ENCODE data around the gene RPS5. TPM values are rescaled to one million over a fixed set of nuclear protein-coding genes. Genes with fewer than 3 reads are reported as not detected.
"Not testable (repeated sequence)": the region's sequence is repeated elsewhere in the genome, so short reads cannot be mapped to it uniquely, and the experiment has no call there.

RPS5 gene
- total RNA-seq, 2 experiments from 2014 or later, result 1,234 to 1,535 TPM

DNA sequence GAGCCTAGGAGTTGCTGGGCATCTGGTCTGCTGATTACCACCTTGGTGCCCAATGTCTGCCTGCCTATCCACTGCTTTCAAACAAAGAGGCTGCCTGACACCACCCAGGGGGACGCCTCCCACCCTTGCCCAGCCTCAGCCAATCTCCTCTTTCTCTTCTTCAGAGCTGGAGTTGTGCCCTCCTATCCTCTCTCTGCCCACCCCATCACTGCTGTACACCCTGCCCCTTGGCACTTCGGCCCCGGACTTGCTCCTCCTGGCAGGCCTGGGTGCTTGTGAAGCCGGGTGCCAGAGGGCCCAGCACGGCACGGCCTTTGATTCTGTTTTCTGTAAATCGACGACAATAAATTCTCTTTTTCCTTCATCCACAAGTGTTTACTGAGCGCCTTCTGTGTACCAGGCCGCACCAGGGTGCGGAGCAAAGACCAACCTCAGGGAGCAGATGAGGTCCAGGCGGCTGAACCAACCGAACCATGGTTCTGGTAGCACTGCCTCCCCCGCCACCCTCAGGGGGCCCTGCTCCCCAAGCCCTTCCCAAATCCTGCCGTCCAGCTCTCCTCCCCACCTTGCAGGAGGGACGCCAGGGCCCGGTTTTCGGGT is 13.3 kb downstream of the RPS5 start:
- intact Hi-C loops (cut with DNase I, micrococcal nuclease), result loop anchor here in 1 of 2 experiments (2.0 to 10.0 kb wide), 4 partner anchors 14 to 216 kb away; partner anchors contain the start of genes RPS5, ZBTB45, ZNF274 and ZNF446
- H3K4me1 Mint-ChIP-seq, result peaks cover 16% of the 10 kb centered on the region
- ChIA-PET POLR2A (no interaction called here), CTCF (no interaction called here)
- H3K36me3 Mint-ChIP-seq (ENCODE audit: low read depth), result peaks cover 4% of the 10 kb centered on the region
- no peak overlapping the region for H3K27ac Mint-ChIP-seq
- ATAC-seq, result no peak
- no peaks in the 10 kb centered on the region for H3K9me3 Mint-ChIP-seq (ENCODE audit: low read depth)
- peak overlapping the region; percentile 82 for H3K4me3 Mint-ChIP-seq
- H3K27me3 Mint-ChIP-seq, result peaks cover 2% of the 10 kb centered on the region
- DNase-seq, result no peak

DNA sequence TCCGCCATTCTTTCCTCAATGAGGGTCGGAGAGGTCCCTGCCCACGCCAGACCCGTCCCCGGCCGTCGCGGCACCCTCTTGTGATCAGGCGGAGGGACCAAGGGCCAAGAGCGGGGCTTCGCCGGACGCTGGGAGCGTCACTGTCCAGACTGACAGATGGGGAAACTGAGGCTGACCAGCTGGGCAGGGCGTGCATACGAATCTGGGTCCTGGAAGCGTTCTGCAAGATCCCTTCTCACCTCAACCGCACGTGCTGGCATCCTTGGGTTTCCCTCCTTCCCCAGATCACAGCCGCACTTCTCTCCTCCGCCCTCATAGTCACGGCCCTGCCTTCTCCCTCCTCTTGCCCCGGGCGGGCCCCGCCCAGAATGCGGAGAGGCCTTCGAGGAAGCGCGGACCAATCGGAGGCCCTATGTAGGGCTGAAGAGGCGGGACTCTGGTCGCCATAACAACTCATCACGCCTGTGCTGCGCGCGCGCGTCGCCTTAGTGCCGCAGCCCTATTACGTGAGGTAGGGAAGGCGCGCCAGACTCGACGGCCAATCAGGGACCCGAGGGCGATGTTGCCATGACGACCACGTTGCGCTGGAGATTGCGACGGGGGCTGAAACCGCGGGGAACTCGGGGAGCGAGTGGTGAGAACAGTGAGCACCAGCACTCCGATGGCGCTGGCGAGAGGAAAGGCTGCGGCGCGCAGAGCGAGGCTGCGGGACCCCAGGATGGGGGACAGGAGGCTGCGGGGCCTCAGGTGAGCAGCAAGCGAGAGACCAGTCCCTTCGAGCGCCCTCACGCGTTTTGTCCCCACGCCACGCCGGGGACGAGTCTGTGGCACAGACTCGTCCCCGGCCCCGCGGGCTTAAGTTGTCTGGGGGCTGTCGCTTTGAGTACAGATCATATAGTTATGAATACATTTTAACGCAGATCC is 14.1 kb downstream of the RPS5 start:
- Mint-ChIP-seq H3K36me3 (ENCODE audit: low read depth) (no peaks in the 10 kb centered on the region), H3K4me3 (peak overlapping the region; percentile 82), H3K9me3 (ENCODE audit: low read depth) (no peaks in the 10 kb centered on the region), H3K27me3 (peaks cover 2% of the 10 kb centered on the region), H3K27ac (peak overlapping the region; percentile 61), H3K4me1 (peaks cover 14% of the 10 kb centered on the region)
- CTCF ChIA-PET, result no interaction called here
- POLR2A ChIA-PET, result no interaction called here
- peak; percentile 97 for ATAC-seq
- intact Hi-C loops (cut with DNase I, micrococcal nuclease), result loop anchor here (1.0 to 10.0 kb wide), 19 partner anchors 14 to 218 kb away; partner anchors contain the start of genes RPS5 (in 2 of the 2), ZBTB45 (in 2 of the 2), ZNF132 (in 2 of the 2) and ZNF274 (in 2 of the 2)
- DNase-seq, result peak; percentile 100

DNA sequence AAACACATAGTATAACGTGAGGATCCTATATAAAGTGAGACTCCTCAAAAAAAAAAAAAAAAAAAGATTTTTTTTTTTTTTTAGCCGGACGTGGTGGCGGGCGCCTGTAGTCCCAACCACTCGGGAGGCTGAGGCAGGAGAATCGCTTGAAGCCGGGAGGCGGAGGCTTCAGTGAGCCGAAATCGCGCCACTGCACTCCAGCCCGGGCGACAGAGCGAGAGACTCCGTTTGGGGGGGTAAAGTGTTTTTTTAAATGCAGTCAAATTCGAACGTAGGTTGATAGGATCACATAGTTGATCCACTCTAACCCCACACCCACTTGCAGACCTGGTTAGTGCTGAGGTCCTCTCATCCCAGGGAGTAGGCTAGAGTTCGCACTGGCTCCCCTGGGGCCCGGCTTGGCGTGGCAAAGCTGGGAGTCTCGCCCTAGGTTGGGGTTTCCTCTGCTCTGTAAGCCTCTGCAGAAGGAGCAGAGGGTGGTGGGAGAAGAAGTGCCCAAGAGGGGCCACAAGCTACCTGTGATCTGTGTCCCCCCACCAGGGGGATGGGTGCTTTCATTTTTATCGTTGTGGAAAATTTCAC is 14.9 kb downstream of the RPS5 start:
- no peaks in the 10 kb centered on the region for H3K9me3 Mint-ChIP-seq (ENCODE audit: low read depth)
- H3K4me1 Mint-ChIP-seq, result peaks cover 17% of the 10 kb centered on the region
- H3K36me3 Mint-ChIP-seq (ENCODE audit: low read depth), result peaks cover 3% of the 10 kb centered on the region
- DNase-seq, result no peak
- ATAC-seq, result no peak
- intact Hi-C loops (cut with DNase I, micrococcal nuclease), result loop anchor here (1.0 to 10.0 kb wide), 19 partner anchors 15 to 219 kb away; partner anchors contain the start of genes RPS5 (in 2 of the 2), ZBTB45 (in 2 of the 2), ZNF132 (in 2 of the 2) and ZNF274 (in 2 of the 2)
- peak overlapping the region; percentile 82 for H3K4me3 Mint-ChIP-seq
- H3K27ac Mint-ChIP-seq, result no peak overlapping the region
- CTCF ChIA-PET, result interaction anchor here (1.0 to 1.2 kb wide), 2 partner anchors 39 to 118 kb away, joined by 3 to 4 read pairs; partner anchors contain the start of gene ZBTB45
- H3K27me3 Mint-ChIP-seq, result peaks cover 2% of the 10 kb centered on the region
- POLR2A ChIA-PET, result no interaction called here

GRCh38 chr19:58403920-58404478 is 16.9 kb downstream of the RPS5 start:
- CTCF ChIA-PET; H3K27ac Mint-ChIP-seq; DNase-seq; ATAC-seq; H3K36me3 Mint-ChIP-seq (ENCODE audit: low read depth); H3K4me3 Mint-ChIP-seq; H3K27me3 Mint-ChIP-seq; H3K9me3 Mint-ChIP-seq (ENCODE audit: low read depth); POLR2A ChIA-PET: not testable (repeated sequence)
- H3K4me1 Mint-ChIP-seq, result peaks cover 27% of the 10 kb centered on the region
- intact Hi-C loops (cut with DNase I, micrococcal nuclease), result loop anchor here in 1 of 2 experiments (5.0 to 10.0 kb wide), 3 partner anchors 73 to 219 kb away; partner anchors contain the start of genes ZBTB45, ZNF274 and ZNF446

DNA sequence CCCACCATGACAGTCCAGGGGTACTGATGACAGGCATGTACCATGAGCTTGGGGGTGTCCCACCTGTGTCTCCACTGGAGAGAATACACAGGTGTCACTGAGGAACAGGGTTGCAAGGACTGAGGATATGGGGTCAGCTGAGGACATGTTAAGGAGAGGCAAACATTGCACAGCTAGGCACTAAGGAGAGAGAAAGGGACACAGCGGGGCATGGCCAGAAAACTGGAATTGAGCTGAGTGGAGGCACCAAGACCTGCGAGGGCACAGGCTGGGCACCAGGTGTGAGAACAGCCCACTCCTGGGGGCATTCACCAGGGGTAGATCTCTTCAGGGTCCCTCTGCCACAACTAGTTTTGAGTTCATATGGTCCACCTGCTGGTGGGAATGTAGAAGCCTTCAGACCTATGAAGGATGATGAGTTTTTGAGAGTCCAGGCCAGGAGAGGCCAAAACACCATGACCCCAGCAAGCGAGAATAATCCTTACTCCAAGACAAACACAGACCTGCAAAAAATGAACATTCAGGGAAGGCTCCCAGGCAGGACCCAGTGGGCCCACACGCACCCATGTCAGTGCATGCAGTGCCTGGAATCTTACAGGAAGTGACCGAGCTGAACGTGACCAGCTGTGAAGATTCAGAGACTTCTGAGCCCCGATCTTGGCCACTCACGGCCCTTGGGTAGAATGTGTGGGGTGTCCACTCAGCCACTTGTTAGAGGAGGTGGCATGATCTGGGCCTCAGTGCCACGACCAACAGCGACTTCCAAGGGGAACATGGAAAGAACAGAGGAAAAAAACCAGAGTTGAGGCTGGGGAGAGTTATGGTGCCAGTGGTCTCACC is 20.0 kb downstream of the RPS5 start:
- Mint-ChIP-seq H3K4me3 (peak overlapping the region; percentile 84), H3K27me3 (no peaks in the 10 kb centered on the region), H3K9me3 (ENCODE audit: low read depth) (no peaks in the 10 kb centered on the region), H3K27ac (peak overlapping the region; percentile 92), H3K4me1 (peaks cover 29% of the 10 kb centered on the region), H3K36me3 (ENCODE audit: low read depth) (peaks cover 7% of the 10 kb centered on the region)
- DNase-seq (no peak), ATAC-seq (no peak)
- intact Hi-C loops (cut with DNase I, micrococcal nuclease), result loop anchor here in 1 of 2 experiments (5.0 to 10.0 kb wide), 2 partner anchors 222 to 775 kb away; partner anchors contain the start of genes ZNF211 and ZNF274
- CTCF ChIA-PET, result no interaction called here
- POLR2A ChIA-PET, result interaction anchor here (0.7 kb wide), 1 partner anchor 44 kb away, joined by 3 read pairs; no protein-coding TSS in a partner anchor

DNA sequence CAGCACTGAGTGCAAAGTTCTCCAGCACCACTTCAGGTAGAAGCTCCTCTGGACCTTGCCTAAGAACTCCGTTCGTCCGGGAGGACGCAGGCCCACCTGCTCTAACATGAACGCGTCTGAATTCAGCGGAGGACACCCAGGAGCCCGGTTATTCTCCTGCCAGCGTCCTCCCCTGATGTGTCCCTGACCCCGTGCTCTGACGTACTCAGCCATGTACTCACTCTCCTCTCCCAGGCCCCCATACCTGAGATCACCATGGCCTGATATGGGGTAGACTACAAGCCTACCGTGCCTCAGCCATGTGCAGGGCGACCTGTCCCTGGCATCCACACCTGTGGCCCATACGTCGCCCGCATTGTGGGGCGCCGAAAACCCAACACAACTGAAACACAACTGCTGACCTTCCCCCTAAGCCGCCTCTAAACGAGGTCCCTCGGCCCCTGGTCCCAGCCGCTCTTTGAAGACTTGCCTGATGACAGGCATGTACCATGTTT is 20.6 kb downstream of the RPS5 start:
- POLR2A ChIA-PET, result interaction anchor here (0.7 to 1.0 kb wide), 2 partner anchors 45 to 112 kb away, joined by 3 to 4 read pairs; partner anchors contain the start of gene ZBTB45
- Mint-ChIP-seq H3K27ac (peak overlapping the region; percentile 92), H3K4me3 (peak overlapping the region; percentile 84), H3K27me3 (no peaks in the 10 kb centered on the region), H3K36me3 (ENCODE audit: low read depth) (peaks cover 11% of the 10 kb centered on the region), H3K4me1 (peaks cover 29% of the 10 kb centered on the region), H3K9me3 (ENCODE audit: low read depth) (no peaks in the 10 kb centered on the region)
- CTCF ChIA-PET, result interaction anchor here (1.0 kb wide), 1 partner anchor 45 kb away, joined by 4 read pairs; the partner anchor contains the start of gene ZNF497
- intact Hi-C loops (cut with DNase I, micrococcal nuclease), result loop anchor here (1.0 to 10.0 kb wide), 19 partner anchors 20 to 775 kb away; partner anchors contain the start of genes RPS5 (in 2 of the 2), ZNF132 (in 2 of the 2), ZNF8 (in 2 of the 2) and ERVK3-1 (in 1 of the 2)
- ATAC-seq (peak; percentile 9), DNase-seq (peak; percentile 43)

GRCh38 chr19:58408152-58409009 is 21.3 kb downstream of the RPS5 start, which contains the start of gene ZNF584:
ZNF584 (plus strand) TSS chr19:58408649; CDS start chr19:58409148, 499 bp downstream.
- ATAC-seq, result peak; percentile 97
- H3K9me3 Mint-ChIP-seq (ENCODE audit: low read depth), result no peaks in the 10 kb centered on the region
- CTCF ChIA-PET, result interaction anchor here (0.6 to 1.0 kb wide), 4 partner anchors 16 to 144 kb away, joined by 3 to 4 read pairs (median 3); partner anchors contain the start of gene ZNF497

GRCh38 chr19:58409010-58409790 is 22.1 kb downstream of the RPS5 start:
- Mint-ChIP-seq H3K4me3 (peak overlapping the region; percentile 84), H3K36me3 (ENCODE audit: low read depth) (peaks cover 14% of the 10 kb centered on the region), H3K9me3 (ENCODE audit: low read depth) (no peaks in the 10 kb centered on the region), H3K27me3 (no peaks in the 10 kb centered on the region), H3K4me1 (peaks cover 26% of the 10 kb centered on the region), H3K27ac (peak overlapping the region; percentile 58)
- ATAC-seq (peak; percentile 18), DNase-seq (peak; percentile 63)
- intact Hi-C loops (cut with DNase I, micrococcal nuclease), result loop anchor here in 1 of 2 experiments (2.0 to 10.0 kb wide), 4 partner anchors 22 to 777 kb away; partner anchors contain the start of genes RPS5, ZNF211, ZNF274 and ZNF324
- CTCF ChIA-PET, result interaction anchor here (0.6 to 1.0 kb wide), 3 partner anchors 47 to 144 kb away, joined by 3 to 4 read pairs (median 3); partner anchors contain the start of gene ZNF497
- POLR2A ChIA-PET, result interaction anchor here (0.7 to 1.0 kb wide), 4 partner anchors 27 to 111 kb away, joined by 4 to 5 read pairs (median 4); partner anchors contain the start of gene ZBTB45

More at GRCh38 chr19:58408152-58409009, 21.3 kb downstream of the RPS5 start, which contains the start of gene ZNF584:
- DNase-seq, result peak; percentile 97
- peaks cover 14% of the 10 kb centered on the region for H3K36me3 Mint-ChIP-seq (ENCODE audit: low read depth)
- peaks cover 29% of the 10 kb centered on the region for H3K4me1 Mint-ChIP-seq
- peak within 1 kb of the TSS; percentile 92 for H3K27ac Mint-ChIP-seq
- POLR2A ChIA-PET, result interaction anchor here (0.7 to 1.0 kb wide), 4 partner anchors 26 to 111 kb away, joined by 4 to 5 read pairs (median 4); partner anchors contain the start of gene ZBTB45
- intact Hi-C loops (cut with DNase I, micrococcal nuclease), result loop anchor here (1.0 to 10.0 kb wide), 19 partner anchors 21 to 776 kb away; partner anchors contain the start of genes RPS5 (in 2 of the 2), ZNF132 (in 2 of the 2), ZNF8 (in 2 of the 2) and ERVK3-1 (in 1 of the 2)
- H3K4me3 Mint-ChIP-seq, result peak within 1 kb of the TSS; percentile 84
- no peaks in the 10 kb centered on the region for H3K27me3 Mint-ChIP-seq
